ENCODE measurements around the gene ETDA. TPM values are rescaled to one million over a fixed set of nuclear protein-coding genes. Genes with fewer than 3 reads are reported as not detected.

ETDA gene
- total RNA-seq, 3 donors from 2014 or later: not detected

- peak; percentile 52 to 64 for ATAC-seq
- no peak for DNase-seq
- Mint-ChIP-seq H3K9me3 (peaks cover 2% of the 10 kb centered on the region), H3K4me1 (ENCODE audit: low read depth) (peaks cover 11% of the 10 kb centered on the region), H3K4me3 (peak overlapping the region; percentile 91), H3K27me3 (ENCODE audit: low read depth) (no peaks in the 10 kb centered on the region), H3K36me3 (ENCODE audit: insufficient read depth) (peaks cover 9% of the 10 kb centered on the region)
Observed at GRCh38 chrX:135295944-135296305, 44.1 kb downstream of the ETDA start.

- DNase-seq (no peak), ATAC-seq (no peak)
- H3K4me3 Mint-ChIP-seq: no peak overlapping the region
- H3K36me3 Mint-ChIP-seq (ENCODE audit: insufficient read depth): no peaks in the 10 kb centered on the region
- H3K4me1 Mint-ChIP-seq (ENCODE audit: low read depth): peaks cover 3% of the 10 kb centered on the region
- H3K27me3 Mint-ChIP-seq (ENCODE audit: low read depth): no peaks in the 10 kb centered on the region
- no peaks in the 10 kb centered on the region for H3K9me3 Mint-ChIP-seq
Observed at GRCh38 chrX:135302269-135302873, 50.5 kb downstream of the ETDA start.

Other genes starting within 250 kb of the ETDA start
- under 1 TPM; 0.22 to 0.33 (median 0.24) TPM for gene RTL8B, start 229.5 kb upstream of the ETDA start, total RNA-seq
- 10 to 100 TPM; 17.3 to 17.7 (median 17.4) TPM for gene RTL8C, start 219.7 kb upstream of the ETDA start, total RNA-seq
- 1 to 10 TPM; 3.9 to 6.0 (median 4.4) TPM for gene RTL8A, start 199.9 kb upstream of the ETDA start, total RNA-seq
- gene SMIM10L2B, start 153.3 kb upstream of the ETDA start, total RNA-seq: under 1 TPM in 2 of 3 donors, not detected in 1; 0.08 to 0.14 TPM
- gene ETDB, start 131.5 kb upstream of the ETDA start, total RNA-seq: not detected
- not detected for gene CT55, start 80.7 kb upstream of the ETDA start, total RNA-seq
- gene ETDC, start 57.4 kb downstream of the ETDA start, total RNA-seq: not detected
- gene ZNF75D, start 92.0 kb downstream of the ETDA start, total RNA-seq: 1 to 10 TPM; 3.9 to 4.1 (median 4.0) TPM
- under 1 TPM; 0.63 to 0.83 (median 0.65) TPM for gene ZNF449, start 92.7 kb downstream of the ETDA start, total RNA-seq
- under 1 TPM; 0.38 to 0.66 (median 0.61) TPM for gene SMIM10L2A, start 169.9 kb downstream of the ETDA start, total RNA-seq

Data from activated T-cell treated with anti-CD3 and anti-CD28 coated beads, Interleukin-2, amount 50 U/mL, for 4 hours (primary cell).